H9 (cell line): ENCODE data around the gene VPS13C. TPM values are rescaled to one million over a fixed set of nuclear protein-coding genes. Genes with fewer than 3 reads are reported as not detected.

ENCODE experiments used
- DNase-seq: peaks from one replicate; pipeline ENCODE4 v3.0.0-alpha.2; 2017
- H2AFZ ChIP-seq: one replicate; pipeline ENCODE4 v1.6.1; 2013; ENCODE audit warnings: mild to moderate bottlenecking, low read length, control low read depth, moderate library complexity
- H2AK5ac ChIP-seq: 2 replicates; pipeline ENCODE4 v1.6.1; 2013; ENCODE audit warnings: low read length, control low read depth, mixed read lengths; ENCODE audit not compliant: insufficient read length
- H2BK120ac ChIP-seq: one replicate; pipeline ENCODE4 v1.6.1; 2013; ENCODE audit warnings: low read depth, mild to moderate bottlenecking, low read length, control low read depth, inconsistent platforms; ENCODE audit not compliant: poor library complexity, severe bottlenecking
- H2BK12ac ChIP-seq: 2 replicates; pipeline ENCODE4 v1.6.1; 2013; ENCODE audit warnings: low read length, control low read depth, mixed read lengths, low read depth; ENCODE audit not compliant: insufficient read length
- H2BK15ac ChIP-seq: 2 replicates; pipeline ENCODE4 v1.6.1; 2013; ENCODE audit warnings: low read depth, low read length, control low read depth
- H2BK20ac ChIP-seq: one replicate; pipeline ENCODE4 v1.6.1; 2013; ENCODE audit warnings: low read depth, mild to moderate bottlenecking, low read length, control low read depth, inconsistent platforms; ENCODE audit not compliant: poor library complexity, severe bottlenecking
- H2BK5ac ChIP-seq: 2 replicates; pipeline ENCODE4 v1.6.1; 2013; ENCODE audit warnings: low read length, control low read depth, mixed read lengths; ENCODE audit not compliant: insufficient read length
- H3K14ac ChIP-seq: 2 replicates; pipeline ENCODE4 v1.6.1; 2013; ENCODE audit warnings: low read length, control low read depth; ENCODE audit not compliant: insufficient read depth
- H3K18ac ChIP-seq: 2 replicates; pipeline ENCODE4 v1.6.1; 2013; ENCODE audit warnings: low read depth, mild to moderate bottlenecking, mixed read lengths, low read length, control low read depth; ENCODE audit not compliant: insufficient read length
- H3K23ac ChIP-seq: 2 replicates; pipeline ENCODE4 v1.6.1; 2013; ENCODE audit warnings: low read length, control low read depth, mixed read lengths, low read depth; ENCODE audit not compliant: insufficient read length
- H3K23me2 ChIP-seq: 2 replicates; pipeline ENCODE4 v1.6.1; 2013; ENCODE audit warnings: low read depth, mild to moderate bottlenecking, mixed read lengths, low read length, control low read depth; ENCODE audit not compliant: insufficient read length, poor library complexity, severe bottlenecking
- H3K27ac ChIP-seq: 2 replicates; pipeline ENCODE4 v1.5.1; 2013; ENCODE audit warnings: low read length, control low read depth, mixed read lengths, low read depth; ENCODE audit not compliant: insufficient read length
- H3K27me3 ChIP-seq: 2 replicates; pipeline ENCODE4 v1.6.1; 2013; ENCODE audit warnings: low read length, control low read depth, inconsistent platforms; ENCODE audit not compliant: insufficient read depth
- H3K4ac ChIP-seq: 2 replicates; pipeline ENCODE4 v1.6.1; 2013; ENCODE audit warnings: low read depth, mild to moderate bottlenecking, control low read depth, inconsistent platforms, low read length, moderate library complexity
- H3K4me1 ChIP-seq: 2 replicates; pipeline ENCODE4 v1.6.1; 2013; ENCODE audit warnings: low read length, control low read depth, inconsistent platforms; ENCODE audit not compliant: insufficient read depth
- H3K4me2 ChIP-seq: 2 replicates; pipeline ENCODE4 v1.6.1; 2013; ENCODE audit warnings: low read length, control low read depth, mixed read lengths; ENCODE audit not compliant: insufficient read length, insufficient read depth
- H3K56ac ChIP-seq: 2 replicates; pipeline ENCODE4 v1.6.1; 2013; ENCODE audit warnings: low read depth, mild to moderate bottlenecking, mixed read lengths, low read length, control low read depth; ENCODE audit not compliant: insufficient read length
- H3K79me1 ChIP-seq: 2 replicates; pipeline ENCODE4 v1.6.1; 2013; ENCODE audit warnings: low read depth, mild to moderate bottlenecking, moderate library complexity, low read length, control low read depth, inconsistent platforms; ENCODE audit not compliant: insufficient read depth, poor library complexity, severe bottlenecking
- H3K79me2 ChIP-seq: 2 replicates; pipeline ENCODE4 v1.6.1; 2013; ENCODE audit warnings: low read length, control low read depth, inconsistent platforms; ENCODE audit not compliant: insufficient read depth
- H3K9ac ChIP-seq: 2 replicates; pipeline ENCODE4 v1.6.1; 2013; ENCODE audit warnings: low read length, control low read depth, mixed read lengths; ENCODE audit not compliant: insufficient read length; ENCODE audit errors: extremely low read depth
- H3K9me3 ChIP-seq: one replicate; pipeline ENCODE4 v1.6.1; 2013; ENCODE audit warnings: low read depth, low read length, inconsistent platforms; ENCODE audit not compliant: control insufficient read depth
- H3T11ph ChIP-seq: one replicate; pipeline ENCODE4 v1.6.1; 2013; ENCODE audit warnings: mild to moderate bottlenecking, low read length, control low read depth, inconsistent platforms
- H4K20me1 ChIP-seq: one replicate; pipeline ENCODE4 v1.6.1; 2013; ENCODE audit not compliant: control insufficient read depth, insufficient read length, insufficient read depth
- H4K5ac ChIP-seq: 2 replicates; pipeline ENCODE4 v1.6.1; 2013; ENCODE audit warnings: low read depth, mild to moderate bottlenecking, mixed read lengths, low read length, control low read depth; ENCODE audit not compliant: insufficient read length
- H4K8ac ChIP-seq: replicated peaks from 2 replicates; pipeline ENCODE4 v1.6.1; 2013; ENCODE audit warnings: low read length, control low read depth, mixed read lengths, low read depth; ENCODE audit not compliant: insufficient read length
- H4K91ac ChIP-seq: 2 replicates; pipeline ENCODE4 v1.6.1; 2013; ENCODE audit warnings: low read depth, mild to moderate bottlenecking, moderate library complexity, mixed read lengths, low read length, control low read depth; ENCODE audit not compliant: insufficient read length
- H3K27ac Mint-ChIP-seq, 3 experiments: 2 replicates in 2 of 3; 3 replicates in 1 of 3; pipeline ENCODE4 v1.8.0; 2020 to 2021; ENCODE audit warnings: mixed read lengths in 3 of 3, mild to moderate bottlenecking in 1 of 3, moderate library complexity in 1 of 3
- H3K27me3 Mint-ChIP-seq: 2 replicates; pipeline ENCODE4 v1.8.0; 2021; ENCODE audit warnings: low read depth, mild to moderate bottlenecking, moderate library complexity, mixed read lengths
- H3K36me3 Mint-ChIP-seq, 3 experiments: 2 replicates in 2 of 3; 3 replicates in 1 of 3; pipeline ENCODE4 v1.8.0; 2020 to 2021; ENCODE audit warnings: low read depth in 3 of 3, mixed read lengths in 3 of 3; ENCODE audit not compliant: insufficient read depth in 1 of 3
- H3K4me1 Mint-ChIP-seq, 2 experiments: 2 replicates each; pipeline ENCODE4 v1.8.0; 2020; ENCODE audit warnings: mixed read lengths in 2 of 2
- H3K4me3 Mint-ChIP-seq, 2 experiments: 2 replicates in 1 of 2; 3 replicates in 1 of 2; pipeline ENCODE4 v1.8.0; 2020 to 2021; ENCODE audit warnings: mild to moderate bottlenecking in 2 of 2, mixed read lengths in 2 of 2, moderate library complexity in 1 of 2
- H3K9me3 Mint-ChIP-seq, 2 experiments: 2 replicates in 1 of 2; 3 replicates in 1 of 2; pipeline ENCODE4 v1.8.0; 2020; ENCODE audit warnings: mild to moderate bottlenecking in 2 of 2, mixed read lengths in 2 of 2, moderate library complexity in 1 of 2
- CTCF ChIP-seq: fragments of 200-600 bp; sonication (generic); conservative IDR thresholded peaks from 3 replicates; pipeline ENCODE4 v1.8.0; 2021; ENCODE audit warnings: antibody characterized with exemption, mild to moderate bottlenecking
- WGBS: extraction: QIAGEN DNeasy Blood & Tissue Kit; methylation state at CpG from one replicate; pipeline ENCODE4 v1.1.7; 2013; ENCODE audit warnings: missing lambda C conversion rate, low lambda C conversion rate, mixed read lengths; ENCODE audit not compliant: insufficient read length; ENCODE audit errors: extremely low coverage; 5-methylcytosine and 5-hydroxymethylcytosine counted together
- total RNA-seq: library from RNA; stranded (reverse); gene quantifications from 2 replicates; pipeline ENCODE4 v1.2.1, GENCODE V29; 2021

Gene VPS13C
- total RNA-seq, 1 experiment from 2014 or later: 14.2 TPM

GRCh38 chr15:62075595-62076277, 15.5 kb upstream of the VPS13C start:
- Histone ChIP-seq H3K27ac (no peak overlapping the region), H3K23me2 (no peaks in the 10 kb centered on the region), H3K4me1 (no peaks in the 10 kb centered on the region), H3K23ac (no peak overlapping the region), H2AK5ac (no peak overlapping the region), H2BK15ac (no peak overlapping the region), H3K14ac (no peak overlapping the region), H4K8ac (no peak overlapping the region), H4K20me1 (no peaks in the 10 kb centered on the region), H3K18ac (no peak overlapping the region), H4K91ac (no peak overlapping the region), H3K9me3 (no peaks in the 10 kb centered on the region), H3K56ac (no peak overlapping the region), H3K79me2 (no peaks in the 10 kb centered on the region; the same call in 1 of the 2 replicates), H3K79me1 (no peaks in the 10 kb centered on the region), H4K5ac (no peak overlapping the region), H3T11ph (no peak overlapping the region), H3K27me3 (no peaks in the 10 kb centered on the region), H2BK20ac (no peak overlapping the region), H2BK12ac (no peak overlapping the region), H2BK120ac (no peak overlapping the region), H2BK5ac (no peak overlapping the region), H2AFZ (no peak overlapping the region), H3K4ac (no peak overlapping the region), H3K4me2 (no peak overlapping the region), H3K9ac (no peak overlapping the region)
- TF ChIP-seq CTCF: no peak
- WGBS: no CpG with 5 or more reads among the region's 9 CpGs
- no peak for DNase-seq
- H3K4me3 Mint-ChIP-seq: no peak overlapping the region
- no peak overlapping the region for H3K27ac Mint-ChIP-seq
- no peaks in the 10 kb centered on the region for H3K27me3 Mint-ChIP-seq
- H3K4me1 Mint-ChIP-seq: no peaks in the 10 kb centered on the region
- no peaks in the 10 kb centered on the region for H3K9me3 Mint-ChIP-seq
- H3K36me3 Mint-ChIP-seq: no peaks in the 10 kb centered on the region
